ENCODE results near the gene ADAM10. TPM values are rescaled to one million over a fixed set of nuclear protein-coding genes. Genes with fewer than 3 reads are reported as not detected.
A peak's percentile ranks its signal among the peaks of the same experiment; 100 is the strongest.
"Not testable (repeated sequence)": the region's sequence is repeated elsewhere in the genome, so short reads cannot be mapped to it uniquely, and the experiment has no call there.

The ADAM10 gene
- total RNA-seq, 1 donor from 2014 or later = 287 TPM

- TF ChIP-seq CTCF (IDR thresholded peaks at IDR 0.05; ENCODE audit: unreplicated experiment) = no peak
- Mint-ChIP-seq H3K27ac (ENCODE audit: unreplicated experiment) (peak overlapping the region; percentile 51), H3K27me3 (ENCODE audit: unreplicated experiment) (no peaks in the 10 kb centered on the region), H3K36me3 (ENCODE audit: low read depth, unreplicated experiment) (peaks cover 33% of the 10 kb centered on the region), H3K4me1 (ENCODE audit: unreplicated experiment) (peaks cover 14% of the 10 kb centered on the region), H3K4me3 (ENCODE audit: unreplicated experiment) (peak overlapping the region; percentile 27), H3K9me3 (ENCODE audit: unreplicated experiment) (no peaks in the 10 kb centered on the region)
- DNase-seq (ENCODE audit: low spot score) = no peak
Measured at GRCh38 chr15:58627701-58628100, 121.8 kb downstream of the ADAM10 start.

GRCh38 chr15:58627046-58627445, 122.5 kb downstream of the ADAM10 start:
- DNase-seq (ENCODE audit: low spot score) = no peak
- Mint-ChIP-seq H3K36me3 (ENCODE audit: low read depth, unreplicated experiment) (peaks cover 33% of the 10 kb centered on the region), H3K4me3 (ENCODE audit: unreplicated experiment) (no peak overlapping the region), H3K9me3 (ENCODE audit: unreplicated experiment) (no peaks in the 10 kb centered on the region), H3K27ac (ENCODE audit: unreplicated experiment) (no peak overlapping the region), H3K27me3 (ENCODE audit: unreplicated experiment) (no peaks in the 10 kb centered on the region), H3K4me1 (ENCODE audit: unreplicated experiment) (peaks cover 14% of the 10 kb centered on the region)
- TF ChIP-seq CTCF (IDR thresholded peaks at IDR 0.05; ENCODE audit: unreplicated experiment) = no peak

GRCh38 chr15:58626378-58626777, 123.1 kb downstream of the ADAM10 start:
- TF ChIP-seq CTCF (IDR thresholded peaks at IDR 0.05; ENCODE audit: unreplicated experiment) = no peak
- H3K27me3 Mint-ChIP-seq (ENCODE audit: unreplicated experiment) = no peaks in the 10 kb centered on the region
- H3K4me1 Mint-ChIP-seq (ENCODE audit: unreplicated experiment) = peaks cover 14% of the 10 kb centered on the region
- H3K4me3 Mint-ChIP-seq (ENCODE audit: unreplicated experiment) = peak overlapping the region; percentile 13
- H3K9me3 Mint-ChIP-seq (ENCODE audit: unreplicated experiment) = no peaks in the 10 kb centered on the region
- peaks cover 32% of the 10 kb centered on the region for H3K36me3 Mint-ChIP-seq (ENCODE audit: low read depth, unreplicated experiment)
- DNase-seq (ENCODE audit: low spot score) = no peak
- no peak overlapping the region for H3K27ac Mint-ChIP-seq (ENCODE audit: unreplicated experiment)

- no peak for TF ChIP-seq CTCF (IDR thresholded peaks at IDR 0.05; ENCODE audit: unreplicated experiment)
- DNase-seq (ENCODE audit: low spot score) = no peak
- Mint-ChIP-seq H3K4me1 (ENCODE audit: unreplicated experiment) (peaks cover 4% of the 10 kb centered on the region), H3K4me3 (ENCODE audit: unreplicated experiment) (no peak overlapping the region), H3K36me3 (ENCODE audit: low read depth, unreplicated experiment) (peaks cover 41% of the 10 kb centered on the region), H3K27me3 (ENCODE audit: unreplicated experiment) (no peaks in the 10 kb centered on the region), H3K9me3 (ENCODE audit: unreplicated experiment) (no peaks in the 10 kb centered on the region), H3K27ac (ENCODE audit: unreplicated experiment) (no peak overlapping the region)
Measured at GRCh38 chr15:58622877-58623276, 126.6 kb downstream of the ADAM10 start.

- H3K36me3 Mint-ChIP-seq (ENCODE audit: low read depth, unreplicated experiment) = peaks cover 33% of the 10 kb centered on the region
- not testable (repeated sequence) for H3K27ac Mint-ChIP-seq (ENCODE audit: unreplicated experiment); H3K9me3 Mint-ChIP-seq (ENCODE audit: unreplicated experiment); H3K4me3 Mint-ChIP-seq (ENCODE audit: unreplicated experiment); H3K27me3 Mint-ChIP-seq (ENCODE audit: unreplicated experiment); H3K4me1 Mint-ChIP-seq (ENCODE audit: unreplicated experiment); DNase-seq (ENCODE audit: low spot score)
Measured at GRCh38 chr15:58620268-58620667, 129.2 kb downstream of the ADAM10 start.

GRCh38 chr15:58616171-58616570, 133.3 kb downstream of the ADAM10 start:
- H3K27ac Mint-ChIP-seq (ENCODE audit: unreplicated experiment) = no peak overlapping the region
- H3K4me1 Mint-ChIP-seq (ENCODE audit: unreplicated experiment) = peaks cover 2% of the 10 kb centered on the region
- no peak for TF ChIP-seq CTCF (IDR thresholded peaks at IDR 0.05; ENCODE audit: unreplicated experiment)
- H3K4me3 Mint-ChIP-seq (ENCODE audit: unreplicated experiment) = no peak overlapping the region
- H3K9me3 Mint-ChIP-seq (ENCODE audit: unreplicated experiment) = no peaks in the 10 kb centered on the region
- DNase-seq (ENCODE audit: low spot score) = no peak
- no peaks in the 10 kb centered on the region for H3K27me3 Mint-ChIP-seq (ENCODE audit: unreplicated experiment)
- peaks cover 44% of the 10 kb centered on the region for H3K36me3 Mint-ChIP-seq (ENCODE audit: low read depth, unreplicated experiment)

Measured in endothelial cell (in vitro differentiated cells).